Forelimb muscle (tissue), 1 donor: Measurements from ENCODE around the gene ILKAP. TPM values are rescaled to one million over a fixed set of nuclear protein-coding genes. Genes with fewer than 3 reads are reported as not detected.

ENCODE experiments used
- DNase-seq: peaks from one replicate; pipeline ENCODE4 v3.0.0-alpha.2; 2013; ENCODE audit warnings: low read depth
- polyA plus RNA-seq: library from polyadenylated mRNA; unstranded; fragments of 120-200 nt; gene quantifications from one replicate; pipeline ENCODE4 v1.2.1, GENCODE V29; 2013; ENCODE audit not compliant: insufficient read length

Gene ILKAP
- polyA plus RNA-seq, 1 donor: 35.1 TPM

- no peak for DNase-seq
These were observed 36.8 kb downstream of the ILKAP start for GRCh38 chr2:238166391-238167343.

DNA sequence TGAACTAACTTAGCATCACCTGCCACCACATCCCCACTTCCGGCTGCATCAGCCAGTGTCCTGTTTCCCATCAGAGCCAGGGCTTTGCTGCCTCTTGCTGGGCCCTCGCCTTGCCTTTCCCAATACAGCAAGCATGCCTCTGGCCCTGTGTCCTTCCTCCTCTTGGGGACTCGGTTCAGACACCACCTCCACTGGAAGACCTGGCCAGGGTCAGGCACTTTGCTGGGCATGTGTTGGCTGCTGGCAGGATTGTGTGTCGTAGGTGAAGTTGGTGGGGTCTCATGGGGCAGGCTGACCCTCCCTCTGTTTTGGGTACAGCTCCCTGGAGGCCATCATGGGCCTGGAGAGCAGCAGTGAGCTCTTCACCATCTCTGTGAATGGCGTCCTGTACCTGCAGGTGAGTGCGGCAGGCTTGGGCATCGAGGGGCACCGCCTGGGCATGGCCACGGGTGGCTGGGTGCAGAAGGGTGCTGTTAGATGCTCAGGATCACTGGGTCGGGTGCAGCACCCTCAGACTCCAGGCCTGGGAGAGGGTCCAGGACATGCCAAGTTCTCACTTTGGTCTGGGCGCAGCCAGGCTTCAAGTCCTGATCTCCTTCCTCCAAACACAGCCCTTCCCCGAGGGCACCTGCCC, 38.1 kb downstream of the ILKAP start:
- DNase-seq: no peak

- DNase-seq: no peak
These were observed 38.6 kb downstream of the ILKAP start for GRCh38 chr2:238164906-238165287.

DNA sequence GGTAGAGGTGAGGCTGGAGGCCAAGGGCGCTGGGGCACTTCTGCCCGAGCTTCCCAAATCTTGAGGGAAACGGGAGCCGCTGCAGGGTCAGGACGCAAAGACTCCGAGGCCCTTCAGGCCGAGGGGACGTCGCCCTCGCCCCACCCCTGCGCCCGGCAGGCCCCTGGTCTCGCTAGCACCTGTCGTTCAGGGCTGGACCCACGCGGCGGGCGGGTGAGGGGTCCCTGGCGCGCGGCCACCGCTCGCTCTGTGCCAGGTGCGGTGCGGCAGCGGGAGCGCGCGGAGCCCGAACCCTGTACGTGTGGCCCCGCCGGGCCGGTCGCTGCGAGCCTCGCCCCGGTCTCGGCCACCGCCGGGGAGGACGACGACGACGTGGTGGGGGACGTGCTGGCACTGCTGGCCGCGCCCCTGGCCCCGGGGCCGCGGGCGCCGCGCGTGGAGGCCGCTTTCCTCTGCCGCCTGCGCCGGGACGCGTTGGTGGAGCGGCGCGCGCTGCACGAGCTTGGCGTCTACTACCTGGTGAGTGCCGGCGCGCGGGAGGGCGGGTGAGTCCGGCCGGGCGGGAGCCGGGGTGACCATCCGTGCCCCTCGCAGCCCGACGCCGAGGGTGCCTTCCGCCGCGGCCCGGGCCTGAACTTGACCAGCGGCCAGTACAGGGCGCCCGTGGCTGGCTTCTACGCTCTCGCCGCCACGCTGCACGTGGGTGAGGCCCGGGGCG, 39.9 kb downstream of the ILKAP start:
- no peak for DNase-seq

DNA sequence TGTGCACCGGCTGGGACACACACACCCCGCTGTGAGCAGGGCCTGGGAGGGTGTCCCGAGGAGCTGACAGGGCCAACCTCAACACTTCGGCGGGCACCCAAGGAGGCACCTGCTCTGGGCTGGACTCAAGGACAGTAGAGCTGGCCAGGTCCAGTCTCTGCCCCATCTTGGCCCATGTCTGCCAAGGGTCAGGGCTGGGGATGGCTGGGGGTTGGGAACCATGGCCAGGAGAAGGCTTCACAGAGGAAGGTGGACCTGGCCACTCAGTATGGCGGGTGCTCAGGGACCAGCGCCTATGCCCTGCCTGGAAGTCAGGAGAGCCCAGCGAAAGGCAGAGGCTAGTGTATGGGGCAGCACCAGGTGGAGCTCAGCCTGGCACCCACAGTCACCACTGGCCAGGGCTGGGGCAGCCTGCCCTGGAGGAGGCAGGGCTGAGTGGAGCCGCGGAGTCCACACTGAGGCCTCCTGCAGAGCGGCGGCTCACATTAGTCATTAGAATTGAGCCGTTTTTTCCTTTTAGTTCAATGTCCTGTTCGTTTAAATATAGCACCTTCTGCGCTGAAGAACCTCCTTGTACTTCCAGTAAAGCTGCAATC, 40.6 kb downstream of the ILKAP start:
- no peak for DNase-seq

GRCh38 chr2:238162251-238162845, 41.1 kb downstream of the ILKAP start:
- DNase-seq: no peak

- no peak for DNase-seq
These were observed 42.0 kb downstream of the ILKAP start for GRCh38 chr2:238161291-238162051.

GRCh38 chr2:238160206-238161129, 43.0 kb downstream of the ILKAP start:
- DNase-seq: no peak

- no peak for DNase-seq
These were observed 43.8 kb downstream of the ILKAP start for GRCh38 chr2:238159661-238160205.

DNA sequence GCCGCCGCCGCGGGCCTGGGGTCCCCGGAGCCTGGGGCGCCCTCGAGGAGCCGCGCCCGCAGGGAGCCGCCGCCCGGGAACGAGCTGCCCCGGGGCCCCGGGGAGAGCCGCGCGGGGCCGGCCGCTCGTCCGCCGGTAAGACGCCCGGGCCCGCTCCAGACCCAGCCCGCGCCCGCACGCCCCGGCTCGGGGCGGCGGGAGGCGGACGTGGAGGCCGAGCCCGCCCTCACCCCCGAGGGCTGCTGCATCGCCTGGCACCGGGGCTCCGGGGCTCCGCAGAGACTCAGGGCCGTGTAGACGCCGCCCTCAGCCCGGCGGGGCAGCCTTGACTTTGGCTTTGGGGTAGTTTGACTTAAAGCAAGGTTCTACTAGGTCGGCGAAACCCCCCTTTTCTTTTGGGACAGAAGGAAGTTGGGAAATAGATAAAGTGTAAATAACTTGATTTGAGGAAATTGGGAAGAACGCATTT, 44.4 kb downstream of the ILKAP start:
- no peak for DNase-seq

DNA sequence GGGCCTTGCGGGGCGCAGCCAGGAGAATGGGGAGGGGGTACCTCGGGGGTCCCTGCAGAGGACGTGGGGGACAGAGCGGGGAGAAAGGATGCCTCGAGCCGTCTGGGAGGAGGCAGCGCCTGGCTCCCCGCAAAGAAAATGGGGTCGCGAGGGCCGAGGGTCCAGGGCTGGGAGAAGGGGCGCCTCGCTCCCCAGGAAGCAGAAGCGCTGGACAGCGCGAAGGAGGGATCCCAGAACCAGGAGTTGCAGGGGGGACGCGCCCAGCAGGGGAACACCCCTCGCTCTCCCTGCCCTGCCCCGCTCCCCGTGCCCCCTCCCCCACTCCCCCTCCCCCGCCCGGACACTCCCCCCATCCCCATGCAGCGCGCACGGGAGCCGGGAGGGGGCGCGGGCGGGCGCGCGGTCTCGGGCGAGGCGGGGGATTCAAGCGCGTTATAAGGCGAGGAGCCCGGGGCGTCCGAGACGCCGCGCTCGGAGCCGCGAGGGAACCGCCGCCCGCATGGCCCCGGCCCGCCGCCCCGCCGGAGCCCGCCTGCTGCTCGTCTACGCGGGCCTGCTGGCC, 44.9 kb downstream of the ILKAP start, which contains the start of gene ERFE:
ERFE (plus strand) TSS at position 462 of the 562 bp plus-strand sequence; CDS start at position 500, 38 bp downstream.
- DNase-seq: no peak

DNA sequence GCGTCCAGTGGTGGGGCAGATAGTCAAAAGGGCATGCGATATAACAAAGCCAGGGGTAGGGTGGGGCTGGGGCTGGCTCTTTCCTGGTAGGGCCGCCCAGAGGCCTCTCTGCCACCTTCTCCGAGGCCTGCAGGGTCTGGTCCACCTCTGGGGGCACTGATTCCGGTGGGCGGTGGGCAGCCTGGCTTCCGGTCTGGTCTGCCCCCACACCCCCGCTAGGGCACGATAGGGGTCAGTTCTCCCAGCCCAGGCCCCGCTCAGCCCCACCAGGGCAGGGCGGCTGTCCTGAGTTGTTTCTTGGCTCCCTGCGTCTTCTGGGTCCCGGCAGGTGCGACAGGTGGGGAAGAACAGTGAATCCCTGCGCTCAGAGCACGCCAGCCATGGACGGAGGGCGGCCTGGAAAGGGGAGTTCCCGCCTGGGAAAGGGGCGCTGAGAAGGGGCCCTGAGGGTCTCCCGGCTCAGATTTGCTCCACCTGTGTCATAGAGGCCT, 45.4 kb downstream of the ILKAP start:
- DNase-seq: no peak

DNA sequence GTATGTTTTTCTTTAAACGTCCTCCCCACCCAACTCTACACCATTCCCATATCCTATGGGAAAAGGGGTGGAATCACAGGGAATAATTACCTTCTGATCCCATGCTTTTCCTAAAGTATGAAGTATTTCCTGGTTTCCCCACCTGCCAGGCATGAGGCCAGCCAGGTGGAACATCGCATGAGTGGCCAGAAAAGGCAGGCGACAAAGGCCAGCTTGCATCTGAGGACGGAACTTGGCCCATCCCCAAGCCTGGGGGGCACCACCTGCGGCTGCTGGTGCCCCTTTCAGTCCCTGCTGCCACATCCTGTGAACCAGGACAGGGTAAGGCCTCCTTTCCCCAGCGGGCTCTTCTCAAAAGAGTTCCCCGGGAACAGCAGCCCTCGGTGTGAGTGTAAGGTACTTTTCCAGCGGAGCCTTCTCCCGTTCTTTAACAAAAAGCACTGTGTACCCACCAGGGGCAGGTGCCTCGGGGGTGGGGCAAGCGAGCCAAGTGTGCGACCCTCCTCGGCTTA, 45.9 kb downstream of the ILKAP start:
- DNase-seq: no peak

DNA sequence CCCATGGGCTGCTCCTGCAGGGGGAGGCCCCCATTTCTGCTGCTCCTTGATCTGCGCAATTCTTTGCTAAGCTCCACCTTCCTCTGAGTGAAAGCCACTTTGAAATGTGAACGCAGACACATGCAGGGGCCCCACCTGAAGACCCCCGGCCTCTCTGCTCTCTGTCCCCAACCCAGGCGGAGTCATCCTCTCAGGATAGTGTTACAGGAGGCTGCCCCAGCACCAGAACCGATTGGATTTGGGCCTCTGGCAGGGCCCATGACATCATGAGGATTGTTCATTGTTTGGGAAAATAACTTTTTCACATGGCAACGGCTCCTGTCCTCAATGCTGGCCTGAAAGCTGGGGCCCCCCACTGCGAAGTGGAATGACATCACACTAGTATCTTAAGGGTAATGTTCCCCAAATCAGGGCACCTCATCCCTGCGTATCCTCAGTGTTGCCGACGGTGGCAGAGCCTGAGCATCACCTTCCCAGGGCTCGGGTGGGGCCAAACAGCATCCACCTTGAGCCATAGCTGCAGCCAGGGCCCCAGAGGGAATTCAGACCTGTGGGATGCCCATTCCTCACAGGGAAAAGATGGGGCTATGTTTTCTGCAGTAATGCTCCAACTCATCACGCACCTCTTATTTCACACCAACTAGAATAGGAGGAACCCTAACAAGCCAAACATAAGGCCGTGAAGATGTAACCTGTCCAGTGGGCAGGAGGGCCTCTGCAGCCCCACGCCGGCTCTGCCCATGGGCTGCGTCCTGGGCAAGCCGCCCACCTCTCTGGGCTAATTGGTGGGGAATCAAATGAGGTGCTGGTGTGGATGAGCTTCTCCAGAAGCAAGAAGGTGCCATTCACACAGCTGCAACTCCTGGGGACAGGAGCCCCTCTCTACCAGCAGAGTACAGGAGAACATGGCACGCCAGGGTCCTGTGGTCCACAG, 47.5 kb downstream of the ILKAP start:
- no peak for DNase-seq

GRCh38 chr2:238155051-238155760, 48.3 kb downstream of the ILKAP start:
- DNase-seq: no peak

GRCh38 chr2:238154570-238154969, 48.9 kb downstream of the ILKAP start:
- DNase-seq: no peak
